ENCODE data around the gene RBPJL. TPM values are rescaled to one million over a fixed set of nuclear protein-coding genes. Genes with fewer than 3 reads are reported as not detected.

Gene RBPJL
- total and polyA plus RNA-seq, 2 of the 13 experiments (the other 11 are each of a cell fraction or from before 2014, with no cell fraction given) = not detected

DNA sequence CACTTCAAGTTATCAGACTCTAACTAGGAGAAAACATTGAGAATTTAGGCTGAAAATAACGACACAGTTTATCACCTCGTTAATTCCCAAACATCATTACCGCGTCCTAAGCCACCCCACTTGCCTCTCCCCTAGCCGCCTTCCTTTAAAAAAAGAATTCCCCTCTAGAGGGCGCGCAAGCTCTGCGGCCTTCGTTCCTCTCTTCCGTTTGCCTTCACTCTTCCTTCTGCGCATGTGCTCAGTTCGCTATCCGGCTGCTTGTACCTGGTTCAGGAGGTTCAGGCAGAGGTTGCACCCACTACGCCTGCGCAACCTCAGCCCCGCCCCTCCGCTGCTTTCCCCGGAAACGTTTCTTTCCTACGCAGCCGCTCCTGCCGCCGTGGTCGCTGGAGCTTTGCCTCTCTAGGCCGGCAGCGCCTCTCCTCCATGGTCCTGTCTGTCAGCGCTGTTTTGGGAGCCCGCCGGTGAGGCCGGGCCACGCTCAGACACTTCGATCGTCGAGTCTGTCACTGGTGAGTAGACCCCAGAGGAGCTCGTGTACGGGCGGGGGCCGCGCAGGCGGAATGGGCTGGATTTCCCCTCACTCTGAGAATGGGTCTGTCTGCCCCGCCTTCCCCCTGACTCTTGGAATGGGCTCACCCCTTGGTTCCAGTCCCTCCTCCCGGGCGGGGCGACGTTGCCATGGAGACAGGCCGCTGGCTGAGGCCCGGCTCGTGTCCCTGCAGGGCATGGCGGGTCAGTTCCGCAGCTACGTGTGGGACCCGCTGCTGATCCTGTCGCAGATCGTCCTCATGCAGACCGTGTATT, 56.4 kb downstream of the RBPJL start, which contains the start of gene SYS1 (continued):
- peak; percentile 52; the same call in 1 of the 2 replicates for TF ChIP-seq ZBTB8A (CRISPR knock-in tag; IDR thresholded peaks at IDR 0.05; ENCODE audit: borderline replicate concordance, low read depth)
- TF ChIP-seq, protein P1, sequence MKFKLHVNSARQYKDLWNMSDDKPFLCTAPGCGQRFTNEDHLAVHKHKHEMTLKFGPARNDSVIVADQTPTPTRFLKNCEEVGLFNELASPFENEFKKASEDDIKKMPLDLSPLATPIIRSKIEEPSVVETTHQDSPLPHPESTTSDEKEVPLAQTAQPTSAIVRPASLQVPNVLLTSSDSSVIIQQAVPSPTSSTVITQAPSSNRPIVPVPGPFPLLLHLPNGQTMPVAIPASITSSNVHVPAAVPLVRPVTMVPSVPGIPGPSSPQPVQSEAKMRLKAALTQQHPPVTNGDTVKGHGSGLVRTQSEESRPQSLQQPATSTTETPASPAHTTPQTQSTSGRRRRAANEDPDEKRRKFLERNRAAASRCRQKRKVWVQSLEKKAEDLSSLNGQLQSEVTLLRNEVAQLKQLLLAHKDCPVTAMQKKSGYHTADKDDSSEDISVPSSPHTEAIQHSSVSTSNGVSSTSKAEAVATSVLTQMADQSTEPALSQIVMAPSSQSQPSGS (CRISPR knock-in tag; IDR thresholded peaks at IDR 0.05) = peak; percentile 91; the same call in 1 of the 2 replicates
- peak; percentile 61; the same call in 1 of the 2 replicates for TF ChIP-seq PRDM15 (CRISPR knock-in tag; IDR thresholded peaks at IDR 0.05)
- TF ChIP-seq ZNF180 (CRISPR knock-in tag; IDR thresholded peaks at IDR 0.05; ENCODE audit: borderline replicate concordance, low read depth) = 0 out of 2 replicates have a peak, but pooled peaks have one; percentile 39
- peak; percentile 43; the same call in 1 of the 2 replicates for TF ChIP-seq ISX (CRISPR knock-in tag; conservative IDR thresholded peaks at IDR 0.05)
- TF ChIP-seq, protein P2, sequence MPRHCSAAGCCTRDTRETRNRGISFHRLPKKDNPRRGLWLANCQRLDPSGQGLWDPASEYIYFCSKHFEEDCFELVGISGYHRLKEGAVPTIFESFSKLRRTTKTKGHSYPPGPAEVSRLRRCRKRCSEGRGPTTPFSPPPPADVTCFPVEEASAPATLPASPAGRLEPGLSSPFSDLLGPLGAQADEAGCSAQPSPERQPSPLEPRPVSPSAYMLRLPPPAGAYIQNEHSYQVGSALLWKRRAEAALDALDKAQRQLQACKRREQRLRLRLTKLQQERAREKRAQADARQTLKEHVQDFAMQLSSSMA (CRISPR knock-in tag; IDR thresholded peaks at IDR 0.05) = peak; percentile 89; the same call in 1 of the 2 replicates
- no peak for TF ChIP-seq ZNF562 (CRISPR knock-in tag; IDR thresholded peaks at IDR 0.05; ENCODE audit: borderline replicate concordance)
- TF ChIP-seq, protein P3, sequence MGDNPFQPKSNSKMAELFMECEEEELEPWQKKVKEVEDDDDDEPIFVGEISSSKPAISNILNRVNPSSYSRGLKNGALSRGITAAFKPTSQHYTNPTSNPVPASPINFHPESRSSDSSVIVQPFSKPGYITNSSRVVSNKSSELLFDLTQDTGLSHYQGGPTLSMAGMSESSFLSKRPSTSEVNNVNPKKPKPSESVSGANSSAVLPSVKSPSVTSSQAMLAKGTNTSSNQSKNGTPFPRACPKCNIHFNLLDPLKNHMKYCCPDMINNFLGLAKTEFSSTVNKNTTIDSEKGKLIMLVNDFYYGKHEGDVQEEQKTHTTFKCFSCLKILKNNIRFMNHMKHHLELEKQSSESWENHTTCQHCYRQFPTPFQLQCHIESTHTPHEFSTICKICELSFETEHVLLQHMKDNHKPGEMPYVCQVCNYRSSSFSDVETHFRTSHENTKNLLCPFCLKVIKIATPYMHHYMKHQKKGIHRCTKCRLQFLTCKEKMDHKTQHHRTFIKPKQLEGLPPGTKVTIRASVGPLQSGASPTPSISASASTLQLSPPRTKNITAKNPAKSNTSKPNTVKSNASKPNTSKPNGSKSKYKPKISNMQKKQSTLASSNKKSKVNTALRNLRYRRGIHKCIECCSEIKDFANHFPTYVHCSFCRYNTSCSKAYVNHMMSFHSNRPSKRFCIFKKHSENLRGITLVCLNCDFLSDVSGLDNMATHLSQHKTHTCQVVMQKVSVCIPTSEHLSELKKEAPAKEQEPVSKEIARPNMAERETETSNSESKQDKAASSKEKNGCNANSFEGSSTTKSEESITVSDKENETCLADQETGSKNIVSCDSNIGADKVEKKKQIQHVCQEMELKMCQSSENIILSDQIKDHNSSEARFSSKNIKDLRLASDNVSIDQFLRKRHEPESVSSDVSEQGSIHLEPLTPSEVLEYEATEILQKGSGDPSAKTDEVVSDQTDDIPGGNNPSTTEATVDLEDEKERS (CRISPR knock-in tag; IDR thresholded peaks at IDR 0.05) = peak; percentile 88; the same call in 1 of the 2 replicates
- TF ChIP-seq, protein P4, sequence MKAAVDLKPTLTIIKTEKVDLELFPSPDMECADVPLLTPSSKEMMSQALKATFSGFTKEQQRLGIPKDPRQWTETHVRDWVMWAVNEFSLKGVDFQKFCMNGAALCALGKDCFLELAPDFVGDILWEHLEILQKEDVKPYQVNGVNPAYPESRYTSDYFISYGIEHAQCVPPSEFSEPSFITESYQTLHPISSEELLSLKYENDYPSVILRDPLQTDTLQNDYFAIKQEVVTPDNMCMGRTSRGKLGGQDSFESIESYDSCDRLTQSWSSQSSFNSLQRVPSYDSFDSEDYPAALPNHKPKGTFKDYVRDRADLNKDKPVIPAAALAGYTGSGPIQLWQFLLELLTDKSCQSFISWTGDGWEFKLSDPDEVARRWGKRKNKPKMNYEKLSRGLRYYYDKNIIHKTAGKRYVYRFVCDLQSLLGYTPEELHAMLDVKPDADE (CRISPR knock-in tag; IDR thresholded peaks at IDR 0.05) = no peak
- peak; percentile 66; the same call in 1 of the 2 replicates for TF ChIP-seq ZNF550 (CRISPR knock-in tag; IDR thresholded peaks at IDR 0.05; ENCODE audit: borderline replicate concordance)
- peak; percentile 95 for TF ChIP-seq NAIF1 (CRISPR knock-in tag; IDR thresholded peaks at IDR 0.05; ENCODE audit: borderline replicate concordance)
- peak; percentile 94; the same call in 1 of the 2 replicates for TF ChIP-seq RARG (CRISPR knock-in tag; IDR thresholded peaks at IDR 0.05; ENCODE audit: low read depth)
- peak; percentile 70; the same call in 1 of the 2 replicates for TF ChIP-seq KLF13 (CRISPR knock-in tag; IDR thresholded peaks at IDR 0.05)
- no peak; the same call in 1 of the 2 replicates for TF ChIP-seq ZNF780A (CRISPR knock-in tag; IDR thresholded peaks at IDR 0.05)
- TF ChIP-seq EEA1 (CRISPR knock-in tag; IDR thresholded peaks at IDR 0.05; ENCODE audit: borderline replicate concordance) = peak; percentile 60; the same call in 1 of the 2 replicates
- TF ChIP-seq NR3C1 (CRISPR knock-in tag; IDR thresholded peaks at IDR 0.05) = peak; percentile 5; the same call in 1 of the 2 replicates
- TF ChIP-seq NCOR1 (IDR thresholded peaks at IDR 0.05; ENCODE audit: borderline replicate concordance, low read length) = no peak; the same call in 1 of the 2 replicates

Measured in HepG2 (cell line).